OCI-M2 (cell line): Measurements from ENCODE around the gene DBX2.
"Not testable (repeated sequence)": the region's sequence is repeated elsewhere in the genome, so short reads cannot be mapped to it uniquely, and the experiment has no call there.

ENCODE experiments used
- DNase-seq: peaks from one replicate; lab custom pipeline; 2025; ENCODE audit not compliant: unreplicated experiment; lab: John Stamatoyannopoulos, UW

Gene DBX2

DNA sequence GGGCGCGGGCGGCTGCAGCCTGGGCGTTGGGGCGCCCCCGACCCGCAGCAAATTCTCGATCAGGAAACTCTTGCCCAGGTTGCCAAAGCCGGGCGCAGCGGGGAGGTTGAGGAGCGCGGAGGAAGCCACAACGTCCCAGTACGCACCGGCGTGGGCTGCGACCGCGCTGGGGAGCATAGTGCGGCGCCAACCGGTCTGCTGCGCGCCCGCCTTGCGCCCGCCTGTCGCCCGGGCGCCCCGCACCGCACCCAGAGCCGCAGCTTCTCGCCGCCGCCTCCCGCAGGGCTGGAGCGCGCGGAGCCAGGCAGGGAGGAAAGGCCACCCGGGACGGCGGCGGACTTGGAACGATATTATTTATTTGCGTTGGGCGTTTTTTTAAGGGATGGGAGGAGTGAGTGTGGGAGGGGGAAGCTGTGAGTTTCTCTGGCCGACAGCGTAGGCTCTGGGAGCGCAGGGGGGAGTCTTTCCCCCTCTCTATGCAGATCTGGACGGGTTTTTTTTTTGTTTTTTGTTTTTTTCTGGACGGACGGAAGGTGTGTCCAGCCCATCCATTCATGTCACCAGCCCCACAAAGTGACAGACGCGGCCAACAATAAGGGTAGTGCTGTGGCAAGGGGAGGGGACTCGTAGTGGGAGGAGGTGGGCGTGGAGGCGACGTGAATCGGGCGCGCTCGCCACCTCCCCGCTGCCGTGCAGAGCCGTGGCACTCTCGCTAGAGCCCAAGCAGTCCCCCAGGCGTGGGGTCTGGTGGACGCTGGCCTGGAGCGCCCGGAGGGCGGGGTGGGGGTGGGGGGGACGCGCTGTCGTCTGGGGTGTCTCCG lies at the start of gene DBX2:
TSS of gene DBX2 (minus strand) at position 349 of the 821 bp plus-strand sequence. CDS start at position 177, 172 bp downstream.
- no peak for DNase-seq

- DNase-seq: no peak
These were observed 47.9 kb upstream of the DBX2 start for GRCh38 chr12:45098766-45099165.

GRCh38 chr12:45095417-45095816 lies 44.5 kb upstream of the DBX2 start:
- not testable (repeated sequence) for DNase-seq

GRCh38 chr12:45093051-45093450 lies 42.2 kb upstream of the DBX2 start:
- DNase-seq: no peak

- no peak for DNase-seq
These were observed 38.6 kb upstream of the DBX2 start for GRCh38 chr12:45089411-45090075.

- DNase-seq: no peak
These were observed 37.7 kb upstream of the DBX2 start for GRCh38 chr12:45088608-45089007.

DNA sequence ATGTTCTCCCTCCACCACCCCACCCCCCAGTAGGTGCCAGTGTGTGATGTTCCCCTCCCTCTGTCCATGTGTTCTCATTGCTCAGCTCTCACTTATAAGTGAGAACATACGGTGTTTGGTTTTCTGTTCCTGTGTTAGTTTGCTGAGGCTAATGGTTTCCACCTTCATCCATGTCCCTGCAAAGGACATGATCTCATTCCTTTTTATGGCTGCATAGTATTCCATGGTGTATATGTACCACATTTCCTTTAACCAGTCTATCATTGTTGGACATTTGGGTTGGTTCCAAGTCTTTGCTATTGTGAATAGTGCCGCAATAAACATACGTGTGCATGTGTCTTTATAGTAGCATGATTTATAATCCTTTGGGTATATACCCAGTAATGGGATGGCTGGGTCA lies 33.3 kb upstream of the DBX2 start:
- DNase-seq: not testable (repeated sequence)

DNA sequence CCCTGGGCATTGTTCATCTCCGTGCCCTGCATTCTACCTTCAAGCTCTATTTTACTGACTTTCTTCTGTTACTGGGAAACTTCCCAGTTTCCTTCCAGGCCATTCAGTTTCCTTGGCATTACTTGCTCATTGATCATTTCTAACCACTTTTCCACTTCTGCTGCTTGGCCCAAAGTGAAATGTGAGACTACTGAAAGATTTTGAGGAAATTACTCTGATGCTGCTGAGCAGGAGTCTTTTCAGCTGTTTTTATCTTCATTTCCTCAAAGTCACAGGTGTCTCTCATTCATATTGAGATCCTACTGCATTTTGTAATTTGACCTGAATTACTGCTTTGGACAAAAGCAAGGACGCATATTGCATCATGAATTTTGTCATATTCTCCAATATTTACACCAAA lies 26.4 kb upstream of the DBX2 start:
- DNase-seq: no peak

GRCh38 chr12:45076417-45077026 lies 25.6 kb upstream of the DBX2 start:
- DNase-seq: no peak

- DNase-seq: no peak
These were observed 24.8 kb upstream of the DBX2 start for GRCh38 chr12:45075587-45076282.

DNA sequence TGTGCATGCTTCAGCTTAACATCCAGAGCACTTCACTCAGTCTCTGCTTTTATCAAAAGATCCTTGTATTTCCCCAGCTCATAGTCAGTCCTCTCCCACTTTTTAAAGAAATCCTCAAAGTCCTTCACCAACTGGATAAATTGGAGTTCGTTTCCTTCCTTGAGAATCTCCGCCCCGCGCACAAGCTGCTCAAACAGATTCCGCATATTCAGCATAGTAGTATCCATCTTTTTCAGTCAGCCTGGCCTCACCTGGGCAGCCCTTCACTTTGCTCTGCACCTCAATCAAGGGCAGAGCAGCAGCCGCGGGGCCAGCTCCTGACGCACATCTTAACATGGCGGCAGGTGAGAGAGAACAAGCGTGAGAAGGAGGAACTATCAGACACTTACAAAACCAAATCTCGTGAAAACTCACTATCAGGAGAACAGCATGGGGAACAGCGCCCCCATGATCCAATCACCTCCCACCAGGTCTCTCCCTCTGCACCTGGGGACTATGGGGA lies 14.3 kb upstream of the DBX2 start:
- DNase-seq: no peak

GRCh38 chr12:45060976-45061375 lies 10.1 kb upstream of the DBX2 start:
- no peak for DNase-seq

DNA sequence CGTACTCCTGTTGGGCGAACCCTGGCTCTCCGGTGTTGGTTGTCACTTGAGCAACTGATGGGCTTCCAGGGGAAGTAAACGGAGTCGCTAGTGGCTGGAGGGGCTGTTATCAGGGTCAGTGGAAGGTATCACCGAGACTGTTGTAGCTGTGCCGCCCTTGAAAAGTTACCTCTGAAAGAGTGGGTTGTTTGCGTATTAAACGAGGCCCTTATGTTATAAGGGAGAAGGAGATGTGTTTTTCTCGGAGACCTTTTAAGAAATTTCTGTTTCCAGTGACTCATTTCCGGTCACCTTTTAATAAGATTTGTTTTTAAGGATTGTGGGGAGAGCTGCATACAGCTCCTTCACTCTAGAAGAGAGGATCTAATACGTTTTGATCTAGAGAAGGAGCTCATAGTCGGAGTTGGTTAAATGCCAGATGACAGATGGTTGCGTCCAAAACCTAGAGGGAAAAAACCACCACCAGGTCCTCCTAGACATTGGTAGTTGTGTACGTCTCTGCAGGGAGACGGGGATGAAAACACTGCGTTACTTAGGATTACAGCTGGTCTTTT lies 750 bp upstream of the DBX2 start:
- DNase-seq: no peak

DNA sequence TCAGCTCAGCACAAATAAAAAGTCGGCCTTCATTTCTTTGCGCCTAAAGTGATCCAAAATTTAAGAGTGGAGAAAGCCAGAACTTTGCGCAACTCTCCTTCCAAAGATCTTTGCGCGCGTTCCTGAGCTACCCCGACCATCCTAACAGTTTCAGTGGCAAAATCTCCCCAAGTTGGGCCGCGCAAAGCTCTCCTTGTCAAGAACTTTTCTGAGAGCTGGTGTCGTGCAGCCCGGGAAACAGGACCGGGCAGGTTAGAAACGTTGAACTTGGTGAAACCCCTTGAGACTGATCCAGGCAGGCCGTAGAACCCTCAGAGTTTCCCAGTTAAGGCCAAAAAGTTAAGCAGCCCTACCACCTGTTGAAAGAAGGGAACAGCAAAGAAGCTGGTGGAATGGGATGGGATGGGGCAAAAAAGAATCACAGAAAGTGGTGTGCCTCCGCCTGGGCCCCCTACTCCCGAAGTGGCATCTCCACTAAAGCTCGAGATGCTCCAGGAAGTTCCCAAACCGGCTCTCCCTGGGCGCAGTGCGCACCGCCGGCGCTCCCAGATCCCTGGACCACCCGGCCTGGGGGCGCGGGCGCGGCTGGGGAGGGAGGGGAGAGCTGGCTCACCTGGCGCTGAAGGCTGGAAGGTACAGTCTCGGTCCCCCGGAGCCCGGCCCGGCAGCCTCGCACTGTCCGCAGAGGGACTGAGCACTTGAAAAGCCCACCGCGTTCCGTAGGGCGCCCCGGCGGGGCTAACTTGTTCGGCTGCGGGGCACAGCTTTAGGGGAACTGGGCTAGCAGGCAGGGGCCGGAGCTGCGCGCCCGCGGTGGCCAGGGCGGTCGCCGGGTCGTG lies 768 bp downstream of the DBX2 start:
- no peak for DNase-seq

DNA sequence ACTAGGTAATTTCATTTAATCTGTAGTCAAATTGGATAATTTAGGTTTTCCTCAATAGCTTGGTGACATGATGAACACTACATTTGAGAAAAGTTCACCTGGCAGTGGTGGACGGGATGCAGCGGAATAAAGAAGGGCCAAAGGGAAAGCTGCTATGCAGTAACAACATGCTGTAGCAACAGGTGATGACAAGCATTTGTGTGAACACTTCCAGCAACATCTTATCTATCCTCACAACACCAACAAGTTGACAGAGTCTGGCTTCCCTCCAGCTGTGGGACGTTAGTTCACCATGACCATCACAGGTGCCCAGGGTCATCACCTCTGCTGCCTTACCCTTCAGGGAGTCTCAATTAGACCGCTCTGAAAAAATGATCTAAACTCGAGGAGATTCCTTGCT lies 8.3 kb downstream of the DBX2 start:
- DNase-seq: no peak

- no peak for DNase-seq
These were observed 9.9 kb downstream of the DBX2 start for GRCh38 chr12:45040977-45041376.

DNA sequence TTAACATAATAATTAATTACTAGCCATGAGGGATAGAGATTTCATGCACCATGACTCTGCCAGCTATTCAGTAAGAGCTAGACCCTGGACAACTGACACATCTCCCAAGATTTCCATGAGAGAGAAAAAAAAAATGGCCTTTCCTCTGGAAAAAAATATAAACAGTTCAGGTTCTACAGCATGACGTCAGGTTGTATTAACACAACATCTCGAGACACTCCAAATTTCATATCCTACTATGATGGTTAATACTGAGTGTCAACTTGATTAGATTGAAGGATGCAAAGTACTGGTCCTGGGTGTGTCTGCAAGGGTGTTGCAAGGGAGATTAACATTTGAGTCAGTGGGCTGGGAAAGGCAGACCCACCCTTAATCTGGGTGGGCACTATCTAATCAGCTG lies 11.1 kb downstream of the DBX2 start:
- DNase-seq: no peak

GRCh38 chr12:45034861-45035265 lies 16.0 kb downstream of the DBX2 start:
- DNase-seq: no peak

DNA sequence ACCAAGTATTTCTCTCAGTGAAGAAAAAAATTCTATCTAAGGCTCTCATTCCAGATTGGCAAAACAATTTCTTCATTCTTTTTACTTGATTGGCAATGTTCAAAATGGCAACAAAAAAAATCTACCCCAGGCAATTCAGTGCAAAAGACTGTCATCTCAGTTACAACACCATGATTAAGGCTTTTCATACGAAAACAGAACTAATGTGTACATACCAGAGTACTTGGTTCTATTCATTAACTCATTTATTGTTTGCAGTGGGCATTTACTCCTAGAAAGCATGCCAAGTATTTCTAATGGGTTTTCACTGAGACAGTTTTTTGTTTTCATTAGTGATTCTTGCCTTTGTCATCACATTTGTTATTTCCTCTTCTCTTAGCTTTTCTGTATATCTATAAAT lies 33.0 kb downstream of the DBX2 start:
- DNase-seq: no peak

DNA sequence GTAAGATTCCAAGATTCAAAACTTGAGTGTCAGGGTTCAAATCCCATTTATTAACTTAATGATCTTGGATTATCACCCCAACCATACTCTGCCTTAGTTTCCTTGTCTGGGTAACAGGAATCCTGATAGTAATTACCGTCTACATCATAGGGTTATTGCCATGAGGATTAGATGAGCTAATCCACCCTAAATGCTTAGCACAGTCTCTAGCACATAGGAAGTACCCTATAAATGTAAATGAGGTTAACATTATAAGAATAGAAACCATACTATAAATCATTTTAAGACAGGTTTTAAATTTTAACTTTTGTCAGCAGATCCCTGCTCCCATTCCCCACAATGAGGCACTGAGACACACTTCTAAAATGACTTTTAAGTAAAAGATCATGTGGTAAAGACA lies 36.5 kb downstream of the DBX2 start:
- no peak for DNase-seq
